IPS DF 4.7 (cell line): ENCODE measurements around the gene ACSL1.

Source experiments
- DNase-seq: peaks from one replicate; pipeline ENCODE4 v3.0.0-alpha.2; 2013; ENCODE audit warnings: low spot score; ENCODE audit errors: extremely low read depth

The ACSL1 gene

DNA sequence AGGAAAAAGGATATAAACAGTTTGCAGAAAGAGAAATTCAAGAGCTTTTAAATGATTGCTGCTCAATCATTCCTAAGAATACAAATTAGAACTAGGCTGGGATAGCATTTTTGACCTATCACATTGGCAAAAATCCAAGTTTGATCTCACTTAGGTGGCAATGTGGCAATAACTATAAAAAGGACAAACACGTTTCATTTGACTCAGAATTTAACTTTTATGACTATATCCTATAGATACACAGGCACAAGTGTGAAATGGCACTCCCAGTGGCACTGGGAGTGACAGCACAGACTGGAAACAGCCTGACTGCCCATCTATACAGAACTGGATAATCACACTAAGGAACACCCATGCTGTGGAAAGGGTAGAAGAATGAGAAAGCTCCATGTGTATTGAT, 103.0 kb downstream of the ACSL1 start:
- DNase-seq: no peak

DNA sequence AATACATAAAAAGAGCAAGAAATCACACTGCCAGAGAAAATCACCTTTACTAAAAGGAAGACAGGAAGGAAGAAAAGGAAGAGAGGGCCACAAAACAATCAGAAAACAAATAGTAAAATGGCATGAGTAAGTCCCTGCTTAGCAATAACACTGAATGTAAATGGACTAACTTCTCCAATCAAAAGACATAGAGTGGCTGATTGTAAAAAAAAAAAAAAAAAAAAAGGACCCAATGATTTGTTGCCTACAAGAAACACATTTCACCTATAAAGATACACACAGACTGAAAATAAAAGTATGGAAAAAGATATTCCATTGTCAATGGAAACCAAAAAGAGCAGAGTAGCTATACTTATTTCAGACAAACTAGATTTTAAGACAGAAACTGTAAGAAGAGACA, 104.5 kb downstream of the ACSL1 start:
- no peak for DNase-seq

DNA sequence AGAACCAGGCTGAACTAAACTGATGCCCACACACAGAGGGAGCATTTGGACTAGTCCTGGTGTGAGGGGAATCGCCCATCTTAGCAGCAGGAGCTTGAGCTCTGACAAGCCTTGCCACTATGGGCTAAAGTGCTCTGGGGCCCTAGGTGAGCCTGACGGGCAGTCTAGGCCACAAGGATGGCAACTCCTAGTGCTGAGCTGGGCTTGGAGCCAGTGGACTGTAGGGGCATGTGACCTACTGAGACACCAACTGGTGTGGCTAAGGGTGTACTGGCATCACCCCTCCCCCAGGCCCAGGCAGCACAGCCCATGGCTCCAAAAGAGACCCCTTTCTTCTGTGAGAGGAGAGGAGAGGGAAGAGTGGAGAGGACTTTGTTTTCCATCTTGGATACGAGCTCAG, 106.4 kb downstream of the ACSL1 start:
- DNase-seq: no peak

DNA sequence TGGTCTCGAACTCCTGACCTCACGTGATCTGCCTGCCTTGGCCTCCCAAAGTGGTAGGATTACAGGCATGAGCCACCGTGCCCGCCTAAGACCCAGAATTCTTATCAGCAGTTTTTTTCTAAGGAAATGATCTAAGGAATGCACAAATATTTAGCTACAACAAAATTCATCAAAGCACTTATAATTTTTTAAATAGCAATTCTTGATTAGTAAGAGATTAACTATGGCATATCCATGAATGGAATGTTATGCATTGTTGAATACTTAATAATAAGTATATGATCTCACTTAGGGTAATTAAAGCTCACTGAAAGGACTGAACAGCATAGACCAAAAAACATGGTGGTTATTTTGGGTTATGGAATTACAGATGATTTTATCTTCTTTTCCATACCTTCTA, 110.2 kb downstream of the ACSL1 start:
- DNase-seq: no peak

DNA sequence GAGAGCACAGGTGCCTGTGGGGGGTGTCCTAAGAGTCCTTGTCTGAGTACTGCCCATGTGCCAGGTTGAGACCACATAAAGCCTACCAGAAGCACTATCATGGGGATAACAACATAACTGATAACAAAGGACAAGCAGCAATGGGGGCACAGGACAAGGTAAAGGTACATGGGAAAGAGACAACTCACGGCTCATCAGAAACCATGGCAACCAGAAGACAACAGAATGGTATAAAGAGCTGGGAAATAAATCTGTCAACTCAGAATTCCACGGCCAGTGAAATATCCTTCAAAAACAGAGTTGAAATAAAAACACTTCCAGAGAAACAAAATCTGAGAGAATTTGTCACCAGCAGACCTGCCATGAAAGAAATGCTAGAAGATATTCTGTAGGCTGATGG, 111.9 kb downstream of the ACSL1 start:
- no peak for DNase-seq

DNA sequence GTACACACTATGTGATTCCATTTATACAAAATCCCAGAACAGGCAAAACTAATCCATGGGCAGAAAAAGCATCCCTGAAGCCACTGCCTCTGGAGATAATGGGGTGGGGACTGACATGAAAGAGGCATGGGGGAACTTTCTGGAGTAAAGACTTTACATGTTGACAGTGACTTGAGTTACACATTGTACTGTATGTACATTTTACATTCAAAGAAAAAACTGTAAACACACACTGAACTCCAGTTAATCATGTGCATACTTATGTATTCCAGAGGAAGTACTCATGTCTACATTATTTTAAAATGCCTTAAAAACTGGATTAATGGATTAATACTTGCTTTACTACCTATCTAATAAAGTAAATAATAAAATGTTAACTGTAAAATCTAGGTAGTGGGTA, 113.4 kb downstream of the ACSL1 start:
- no peak for DNase-seq

DNA sequence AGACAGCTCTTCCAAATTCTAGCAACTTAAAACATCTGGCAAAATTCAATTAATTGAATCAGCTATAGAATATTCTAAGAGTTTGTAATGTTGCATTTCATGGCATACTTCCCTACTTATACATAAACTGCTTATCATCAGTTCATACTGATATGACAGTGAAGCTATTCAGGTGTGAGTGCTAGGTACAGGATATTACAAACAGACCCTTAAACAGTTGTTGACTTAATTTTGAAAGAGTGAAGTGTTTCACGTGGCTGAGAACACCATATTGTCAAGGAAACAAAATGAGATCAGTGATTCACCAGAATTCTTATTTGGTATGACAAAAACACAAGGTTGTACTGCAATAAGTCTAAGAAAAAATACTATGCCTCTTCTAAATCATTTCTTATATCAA, 119.3 kb downstream of the ACSL1 start:
- DNase-seq: no peak

DNA sequence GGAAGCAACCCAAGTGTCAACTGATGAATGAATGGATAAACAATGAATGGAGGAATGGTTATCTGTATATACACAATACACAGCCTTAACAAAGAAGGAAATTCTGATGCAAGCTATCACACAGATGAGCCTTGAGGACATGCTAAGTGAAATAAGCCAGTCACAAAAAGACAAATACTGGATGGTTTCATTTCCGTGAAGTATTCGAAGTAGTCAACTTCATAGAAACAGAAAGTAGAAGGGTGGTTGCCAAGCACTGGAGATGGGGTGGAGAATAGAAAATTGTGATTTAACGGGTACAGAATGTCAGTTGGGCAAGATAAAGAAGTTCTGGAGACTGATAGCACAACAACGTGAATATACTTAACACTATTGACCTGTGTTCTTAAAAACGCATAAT, 120.1 kb downstream of the ACSL1 start:
- DNase-seq: no peak
